GM19467 (cell line): Measurements from ENCODE around the gene POU4F2.
"Not testable (repeated sequence)": the region's sequence is repeated elsewhere in the genome, so short reads cannot be mapped to it uniquely, and the experiment has no call there.

ENCODE experiments used
- ATAC-seq: cut with Tn5 transposase; IDR thresholded peaks from one replicate; pipeline ENCODE4 v1.9.1; 2021; ENCODE audit warnings: mild to moderate bottlenecking, moderate library complexity; ENCODE audit not compliant: unreplicated experiment

The POU4F2 gene

DNA sequence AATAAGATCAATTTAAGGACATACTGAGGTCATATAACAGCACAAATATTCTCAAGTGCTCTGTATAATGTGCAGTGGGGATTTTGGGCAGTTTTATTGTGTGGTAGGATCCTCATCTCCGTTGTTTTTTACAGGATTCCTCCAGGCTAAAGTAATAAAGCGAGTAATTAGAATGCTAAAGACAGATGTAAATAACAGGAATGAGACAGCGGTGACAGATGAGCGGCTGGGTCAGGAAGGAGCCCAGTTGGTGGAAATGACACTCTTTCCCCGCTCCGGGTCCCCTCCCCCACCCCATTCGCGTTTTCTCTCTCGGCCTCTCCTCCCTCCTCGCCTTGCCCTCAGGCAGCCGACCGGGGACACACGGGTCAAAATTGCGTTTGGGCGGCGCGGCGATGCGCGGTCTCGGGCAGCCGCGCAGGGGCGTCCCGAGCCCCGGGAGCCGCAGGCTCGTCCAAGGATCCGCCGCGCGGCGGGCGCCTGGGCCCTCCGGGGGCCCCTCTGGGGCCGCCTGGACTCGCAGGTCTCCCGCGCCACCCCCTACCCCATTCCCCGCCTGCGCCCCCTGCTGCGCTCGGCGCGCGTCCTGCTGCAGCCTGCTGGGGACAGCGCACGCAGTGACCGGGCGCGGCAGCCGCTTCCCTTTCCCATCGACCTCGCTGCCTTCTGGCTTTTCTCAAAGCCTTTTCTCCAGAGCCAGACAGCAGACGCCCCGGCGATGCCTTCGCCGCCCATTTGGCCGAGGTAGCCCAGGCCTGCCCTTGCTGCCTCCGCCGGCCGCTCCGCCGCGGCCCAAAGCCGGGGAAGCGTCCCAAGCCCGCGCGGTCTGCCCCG, 16.2 kb downstream of the POU4F2 start:
- no peak for ATAC-seq

GRCh38 chr4:146655521-146655856, 16.8 kb downstream of the POU4F2 start:
- no peak for ATAC-seq

DNA sequence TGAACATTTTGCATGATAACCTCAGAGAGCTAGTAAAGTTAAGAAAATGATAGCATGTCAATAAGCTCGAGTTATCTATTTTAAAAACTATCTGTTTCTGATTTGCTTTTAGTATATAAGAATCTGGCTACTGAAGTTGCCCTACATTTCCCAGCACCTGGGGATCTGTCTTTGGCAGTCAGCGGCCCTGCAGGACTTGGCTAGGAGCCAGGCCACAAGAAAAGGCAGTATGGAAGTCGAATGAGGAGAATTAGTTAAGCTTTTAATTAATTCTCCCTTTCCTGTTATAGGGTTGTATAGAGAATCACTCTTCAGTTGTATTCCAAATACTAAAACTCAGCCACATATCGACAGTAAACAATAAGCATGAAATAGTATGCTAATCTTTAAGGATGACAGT, 22.7 kb downstream of the POU4F2 start:
- ATAC-seq: no peak

DNA sequence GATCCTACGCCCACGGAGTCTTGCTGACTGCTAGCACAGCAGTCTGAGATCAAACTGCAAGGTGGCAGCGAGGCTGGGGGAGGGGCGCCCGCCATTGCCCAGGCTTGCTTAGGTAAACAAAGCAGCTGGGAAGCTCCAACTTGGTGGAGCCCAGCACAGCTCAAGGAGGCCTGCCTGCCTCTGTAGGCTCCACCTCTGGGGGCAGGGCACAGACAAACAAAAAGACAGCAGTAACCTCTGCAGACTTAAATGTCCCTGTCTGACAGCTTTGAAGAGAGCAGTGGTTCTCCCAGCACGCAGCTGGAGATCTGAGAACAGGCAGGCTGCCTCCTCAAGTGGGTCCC, 25.2 kb downstream of the POU4F2 start:
- not testable (repeated sequence) for ATAC-seq

DNA sequence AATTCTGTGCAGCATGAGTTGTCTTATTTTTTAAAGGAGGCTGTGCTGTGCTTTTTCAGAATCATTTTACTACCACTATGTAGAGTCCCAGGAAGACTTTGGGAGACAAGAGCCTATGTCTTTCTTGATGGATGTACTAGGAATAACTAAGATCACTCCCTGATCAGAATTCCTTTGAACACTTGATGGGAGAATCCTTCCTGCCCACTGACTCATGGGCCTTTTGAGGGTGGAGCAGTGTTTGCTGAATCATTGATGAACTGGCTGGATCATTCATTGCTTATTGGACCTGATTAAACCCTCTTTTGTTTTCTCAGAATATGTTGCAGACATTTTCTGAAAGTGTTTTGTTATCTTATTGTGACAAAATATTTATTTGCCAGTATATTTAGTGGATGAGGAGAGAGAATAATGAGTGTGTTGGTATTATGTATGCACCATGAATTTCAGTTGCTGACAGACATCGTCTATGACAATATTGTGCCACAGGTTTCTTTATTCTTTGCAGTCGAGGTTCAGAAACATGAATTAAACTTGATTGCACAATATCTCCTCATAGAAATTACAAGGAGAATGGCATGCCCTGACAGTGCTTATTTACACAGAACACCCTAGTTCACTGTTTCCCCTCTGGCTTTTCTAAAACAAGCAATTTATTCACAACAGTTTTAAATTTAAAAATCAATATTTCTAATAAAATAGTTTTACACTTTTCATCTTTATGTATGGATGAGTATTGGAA, 36.3 kb downstream of the POU4F2 start:
- ATAC-seq: no peak
